ENCODE results near the gene CLECL1. TPM values are rescaled to one million over a fixed set of nuclear protein-coding genes. Genes with fewer than 3 reads are reported as not detected.

The CLECL1 gene
- not detected in 3 replicates for total RNA-seq
- long read RNA-seq: 0 reads

DNA sequence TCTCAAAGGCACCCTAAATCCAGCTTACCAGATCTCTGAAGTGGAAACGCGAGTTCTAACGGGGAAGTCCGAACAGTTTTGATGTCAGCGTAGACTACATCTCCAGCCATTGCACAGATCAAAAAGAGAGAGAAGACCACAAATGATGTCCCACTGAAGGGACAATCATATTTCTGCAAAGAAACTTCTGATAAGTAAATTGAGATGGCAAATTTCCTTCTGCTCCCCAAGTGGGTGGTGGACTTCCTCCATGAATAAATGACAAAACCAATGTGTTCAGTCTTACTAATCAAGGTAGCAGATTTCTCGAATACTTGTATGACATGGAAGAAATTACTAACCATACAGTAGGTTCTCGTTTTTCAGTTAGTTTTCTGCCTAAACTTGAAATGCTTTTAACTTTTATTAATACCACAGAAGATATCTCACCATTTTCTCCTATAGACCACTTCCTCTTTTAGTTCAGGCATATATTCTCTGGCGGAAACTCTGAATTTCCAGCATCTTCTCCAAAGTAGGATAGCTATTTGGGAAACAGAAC, at the start of gene CLECL1:
Gene CLECL1, minus strand, starts transcription at position 177 of the 541 bp plus-strand sequence.
- Mint-ChIP-seq H3K36me3 (ENCODE audit: low read depth) (no peaks in the 10 kb centered on the region), H3K27me3 (ENCODE audit: low read depth) (no peaks in the 10 kb centered on the region), H3K4me3 (ENCODE audit: unreplicated experiment) (no peak within 1 kb of the TSS), H3K9me3 (ENCODE audit: low read depth) (no peaks in the 10 kb centered on the region), H3K27ac (ENCODE audit: unreplicated experiment) (no peak within 1 kb of the TSS), H3K4me1 (ENCODE audit: low read depth) (peaks cover 5% of the 10 kb centered on the region)
- TF ChIP-seq, protein P1, sequence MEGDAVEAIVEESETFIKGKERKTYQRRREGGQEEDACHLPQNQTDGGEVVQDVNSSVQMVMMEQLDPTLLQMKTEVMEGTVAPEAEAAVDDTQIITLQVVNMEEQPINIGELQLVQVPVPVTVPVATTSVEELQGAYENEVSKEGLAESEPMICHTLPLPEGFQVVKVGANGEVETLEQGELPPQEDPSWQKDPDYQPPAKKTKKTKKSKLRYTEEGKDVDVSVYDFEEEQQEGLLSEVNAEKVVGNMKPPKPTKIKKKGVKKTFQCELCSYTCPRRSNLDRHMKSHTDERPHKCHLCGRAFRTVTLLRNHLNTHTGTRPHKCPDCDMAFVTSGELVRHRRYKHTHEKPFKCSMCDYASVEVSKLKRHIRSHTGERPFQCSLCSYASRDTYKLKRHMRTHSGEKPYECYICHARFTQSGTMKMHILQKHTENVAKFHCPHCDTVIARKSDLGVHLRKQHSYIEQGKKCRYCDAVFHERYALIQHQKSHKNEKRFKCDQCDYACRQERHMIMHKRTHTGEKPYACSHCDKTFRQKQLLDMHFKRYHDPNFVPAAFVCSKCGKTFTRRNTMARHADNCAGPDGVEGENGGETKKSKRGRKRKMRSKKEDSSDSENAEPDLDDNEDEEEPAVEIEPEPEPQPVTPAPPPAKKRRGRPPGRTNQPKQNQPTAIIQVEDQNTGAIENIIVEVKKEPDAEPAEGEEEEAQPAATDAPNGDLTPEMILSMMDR (IDR thresholded peaks at IDR 0.05): no peak
- DNase-seq (ENCODE audit: low spot score): no peak

DNA sequence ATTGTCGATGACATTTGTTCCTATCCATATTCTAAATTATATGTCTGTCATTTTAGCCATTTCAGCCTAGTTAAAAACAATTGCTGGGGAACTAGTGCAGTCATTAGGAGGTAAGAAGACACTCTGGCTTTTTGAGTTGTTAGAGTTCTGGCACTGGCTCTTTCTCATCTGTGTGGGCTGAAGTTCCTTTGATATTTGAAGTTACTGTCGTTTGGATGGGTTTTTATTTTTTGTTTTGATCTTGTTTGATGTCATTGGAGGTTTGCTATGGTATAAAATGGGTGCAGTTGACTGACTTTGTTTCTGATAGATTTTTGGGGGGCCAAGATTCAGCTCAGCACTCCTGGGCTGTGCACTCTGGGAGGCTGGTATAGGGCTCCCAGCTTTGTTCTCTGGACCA, 48.5 kb upstream of the CLECL1 start:
- no peaks in the 10 kb centered on the region for H3K4me1 Mint-ChIP-seq (ENCODE audit: low read depth)
- no peaks in the 10 kb centered on the region for H3K36me3 Mint-ChIP-seq (ENCODE audit: low read depth)
- no peak for DNase-seq (ENCODE audit: low spot score)
- H3K4me3 Mint-ChIP-seq (ENCODE audit: unreplicated experiment): no peak overlapping the region
- H3K27me3 Mint-ChIP-seq (ENCODE audit: low read depth): no peaks in the 10 kb centered on the region
- H3K27ac Mint-ChIP-seq (ENCODE audit: unreplicated experiment): no peak overlapping the region
- no peaks in the 10 kb centered on the region for H3K9me3 Mint-ChIP-seq (ENCODE audit: low read depth)
- TF ChIP-seq, protein P1 (IDR thresholded peaks at IDR 0.05): no peak

DNA sequence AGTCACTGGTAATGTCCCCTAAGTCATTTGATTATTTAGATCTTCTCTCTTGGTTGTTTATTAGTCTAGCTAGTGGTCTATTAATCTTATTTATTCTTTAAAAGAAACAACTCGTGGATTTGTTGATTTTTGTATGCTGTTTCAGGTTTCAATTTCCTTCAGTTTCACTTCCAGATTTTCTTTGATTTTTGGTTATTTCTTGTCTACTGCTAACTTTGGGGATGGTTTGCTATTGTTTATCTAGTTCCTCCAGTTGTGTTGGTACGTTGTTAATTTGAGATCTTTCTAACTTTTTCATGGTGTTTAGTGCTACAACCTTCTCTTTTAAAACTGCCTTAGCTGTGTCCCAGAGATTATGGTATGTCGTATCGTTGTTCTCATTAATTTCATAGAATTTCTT, 46.3 kb upstream of the CLECL1 start:
- H3K4me3 Mint-ChIP-seq (ENCODE audit: unreplicated experiment): no peak overlapping the region
- no peak for DNase-seq (ENCODE audit: low spot score)
- TF ChIP-seq, protein P1 (IDR thresholded peaks at IDR 0.05): no peak
- H3K36me3 Mint-ChIP-seq (ENCODE audit: low read depth): no peaks in the 10 kb centered on the region
- no peaks in the 10 kb centered on the region for H3K27me3 Mint-ChIP-seq (ENCODE audit: low read depth)
- H3K27ac Mint-ChIP-seq (ENCODE audit: unreplicated experiment): no peak overlapping the region
- no peaks in the 10 kb centered on the region for H3K4me1 Mint-ChIP-seq (ENCODE audit: low read depth)
- no peaks in the 10 kb centered on the region for H3K9me3 Mint-ChIP-seq (ENCODE audit: low read depth)

DNA sequence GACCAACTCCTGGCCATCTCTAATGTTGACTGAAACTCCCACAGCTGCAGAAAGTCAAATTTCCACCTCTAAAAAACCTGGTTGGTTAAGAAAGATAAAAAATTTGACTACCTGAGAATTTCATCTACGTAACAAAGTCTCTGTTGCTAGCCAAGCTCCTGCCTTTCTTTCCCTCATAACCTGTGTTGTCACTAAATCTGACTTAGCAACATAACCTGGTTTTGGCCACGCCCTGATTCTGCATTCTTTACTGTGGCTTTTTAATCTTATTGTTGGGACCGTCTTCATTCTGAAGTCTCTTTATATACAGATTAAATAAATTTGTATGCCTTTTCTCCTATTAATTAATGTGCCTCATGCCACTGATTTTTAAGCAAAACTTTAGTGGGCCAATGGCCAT, 43.9 kb upstream of the CLECL1 start:
- Mint-ChIP-seq H3K27ac (ENCODE audit: unreplicated experiment) (no peak overlapping the region), H3K36me3 (ENCODE audit: low read depth) (no peaks in the 10 kb centered on the region), H3K27me3 (ENCODE audit: low read depth) (no peaks in the 10 kb centered on the region), H3K9me3 (ENCODE audit: low read depth) (no peaks in the 10 kb centered on the region), H3K4me3 (ENCODE audit: unreplicated experiment) (no peak overlapping the region), H3K4me1 (ENCODE audit: low read depth) (no peaks in the 10 kb centered on the region)
- DNase-seq (ENCODE audit: low spot score): no peak
- TF ChIP-seq, protein P1 (IDR thresholded peaks at IDR 0.05): no peak

- Mint-ChIP-seq H3K4me3 (ENCODE audit: unreplicated experiment) (no peak overlapping the region), H3K9me3 (ENCODE audit: low read depth) (no peaks in the 10 kb centered on the region), H3K27me3 (ENCODE audit: low read depth) (no peaks in the 10 kb centered on the region), H3K36me3 (ENCODE audit: low read depth) (no peaks in the 10 kb centered on the region), H3K27ac (ENCODE audit: unreplicated experiment) (no peak overlapping the region), H3K4me1 (ENCODE audit: low read depth) (no peaks in the 10 kb centered on the region)
- DNase-seq (ENCODE audit: low spot score): no peak
- TF ChIP-seq, protein P1 (IDR thresholded peaks at IDR 0.05): no peak
These were observed 40.5 kb upstream of the CLECL1 start for GRCh38 chr12:9773216-9773877.
